Osteocyte (in vitro differentiated cells): ENCODE measurements around the gene UTP25. TPM values are rescaled to one million over a fixed set of nuclear protein-coding genes. Genes with fewer than 3 reads are reported as not detected.

Experiments
- DNase-seq: peaks from one replicate; pipeline ENCODE4 v3.0.0; 2021; ENCODE audit warnings: mixed read lengths; ENCODE audit not compliant: unreplicated experiment; ENCODE audit errors: extremely low spot score
- H3K27ac Mint-ChIP-seq: one replicate; pipeline ENCODE4 v1.8.0; 2021; ENCODE audit warnings: mild to moderate bottlenecking, mixed read lengths; ENCODE audit not compliant: unreplicated experiment
- H3K27me3 Mint-ChIP-seq: one replicate; pipeline ENCODE4 v1.8.0; 2021; ENCODE audit warnings: mixed read lengths; ENCODE audit not compliant: unreplicated experiment
- H3K36me3 Mint-ChIP-seq: one replicate; pipeline ENCODE4 v1.8.0; 2021; ENCODE audit warnings: mixed read lengths; ENCODE audit not compliant: unreplicated experiment
- H3K4me1 Mint-ChIP-seq: one replicate; pipeline ENCODE4 v1.8.0; 2021; ENCODE audit warnings: mixed read lengths; ENCODE audit not compliant: unreplicated experiment
- H3K4me3 Mint-ChIP-seq: one replicate; pipeline ENCODE4 v1.8.0; 2021; ENCODE audit warnings: mild to moderate bottlenecking, moderate library complexity, mixed read lengths; ENCODE audit not compliant: unreplicated experiment
- H3K9me3 Mint-ChIP-seq: one replicate; pipeline ENCODE4 v1.8.0; 2021; ENCODE audit warnings: mixed read lengths; ENCODE audit not compliant: unreplicated experiment
- CTCF ChIP-seq: fragments of 200-600 bp; sonication (generic); IDR thresholded peaks from 2 replicates; pipeline ENCODE4 v1.5.0; 2021; ENCODE audit warnings: antibody characterized with exemption, mild to moderate bottlenecking, moderate library complexity
- total RNA-seq: library from RNA; stranded (reverse); gene quantifications from 2 replicates; pipeline ENCODE4 v1.2.1, GENCODE V29; 2021

The UTP25 gene
- total RNA-seq, 1 donor from 2014 or later, result 7.3 TPM

DNA sequence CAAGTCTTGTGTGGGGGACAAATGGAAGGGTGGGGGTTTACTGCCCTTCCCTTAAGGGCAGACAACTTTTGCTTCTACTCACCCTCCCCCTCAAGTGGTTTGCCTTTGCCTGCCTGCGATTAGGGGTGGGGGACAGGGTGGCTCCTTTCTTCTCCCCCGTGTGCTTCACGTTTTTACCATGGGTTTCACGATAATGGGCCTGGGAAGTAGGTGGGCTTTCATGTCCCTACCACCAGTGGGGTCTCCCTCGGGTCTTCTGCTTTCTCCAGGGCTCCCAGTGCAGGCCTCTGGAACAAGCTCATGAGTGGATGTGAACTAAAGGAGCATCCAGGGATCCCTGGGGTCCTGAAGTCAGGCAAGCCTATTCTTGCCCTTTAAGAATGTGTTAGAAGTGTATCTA lies 21.6 kb downstream of the UTP25 start:
- no peak for DNase-seq
- Mint-ChIP-seq H3K9me3 (no peaks in the 10 kb centered on the region), H3K27me3 (no peaks in the 10 kb centered on the region), H3K27ac (no peak overlapping the region), H3K4me3 (no peak overlapping the region), H3K4me1 (peaks cover 8% of the 10 kb centered on the region), H3K36me3 (peaks cover 37% of the 10 kb centered on the region)
- no peak for TF ChIP-seq CTCF

- Mint-ChIP-seq H3K4me3 (no peak overlapping the region), H3K36me3 (peaks cover 33% of the 10 kb centered on the region), H3K27ac (peak overlapping the region; percentile 4), H3K9me3 (no peaks in the 10 kb centered on the region), H3K27me3 (no peaks in the 10 kb centered on the region), H3K4me1 (peaks cover 8% of the 10 kb centered on the region)
- no peak for DNase-seq
- peak; percentile 63 for TF ChIP-seq CTCF
These were observed 22.7 kb downstream of the UTP25 start for GRCh38 chr1:209850342-209850979.

DNA sequence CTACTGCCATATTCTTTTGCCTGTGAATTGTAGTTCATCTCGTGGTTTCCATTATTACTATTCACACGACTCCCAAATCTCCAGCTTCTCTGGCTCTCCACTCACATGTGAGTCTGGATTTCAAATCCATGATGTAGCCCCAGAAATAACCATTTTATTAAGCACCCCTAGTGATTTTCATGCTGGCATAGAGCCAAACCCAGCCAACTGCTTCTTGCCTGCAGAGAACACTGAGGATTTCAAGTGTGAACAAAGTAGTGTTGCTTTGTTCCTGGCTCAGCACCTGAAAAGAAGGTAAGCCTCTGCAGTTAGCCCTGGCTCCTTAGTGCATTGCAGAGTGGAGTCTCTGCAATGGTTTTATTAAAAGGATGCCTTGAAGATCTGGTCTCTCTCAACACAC lies 25.9 kb downstream of the UTP25 start:
- no peak for DNase-seq
- TF ChIP-seq CTCF, result no peak
- H3K36me3 Mint-ChIP-seq, result peaks cover 22% of the 10 kb centered on the region
- no peak overlapping the region for H3K27ac Mint-ChIP-seq
- H3K27me3 Mint-ChIP-seq, result no peaks in the 10 kb centered on the region
- H3K4me3 Mint-ChIP-seq, result no peak overlapping the region
- H3K4me1 Mint-ChIP-seq, result peaks cover 8% of the 10 kb centered on the region
- H3K9me3 Mint-ChIP-seq, result no peaks in the 10 kb centered on the region

DNA sequence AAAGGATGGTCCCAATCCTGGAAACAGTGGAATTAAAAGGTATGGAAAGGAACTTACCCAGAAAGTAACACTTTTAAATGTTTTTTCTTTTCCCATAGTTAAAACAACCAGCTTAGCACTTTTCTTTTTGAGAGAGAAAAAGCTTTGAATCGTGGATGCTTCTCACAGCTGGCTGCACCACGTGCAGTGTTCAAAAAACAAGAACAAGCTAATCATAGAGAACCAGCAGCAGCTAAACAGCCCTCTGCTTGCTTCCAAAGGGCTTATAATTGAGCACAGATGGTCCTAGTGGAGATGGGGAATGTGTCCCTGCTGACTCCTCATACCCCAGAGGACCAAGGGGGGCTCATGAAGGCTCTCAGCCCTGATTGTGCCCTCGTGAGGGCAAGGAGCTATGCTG lies 26.4 kb downstream of the UTP25 start:
- TF ChIP-seq CTCF, result no peak

GRCh38 chr1:209855006-209855405 lies 27.2 kb downstream of the UTP25 start:
- TF ChIP-seq CTCF, result no peak
- Mint-ChIP-seq H3K4me1 (peaks cover 6% of the 10 kb centered on the region), H3K27me3 (no peaks in the 10 kb centered on the region), H3K36me3 (peaks cover 20% of the 10 kb centered on the region), H3K4me3 (no peak overlapping the region), H3K27ac (no peak overlapping the region), H3K9me3 (no peaks in the 10 kb centered on the region)
- no peak for DNase-seq

More for the DNA sequence above, 26.4 kb downstream of the UTP25 start:
- no peak for DNase-seq
- Mint-ChIP-seq H3K36me3 (peaks cover 22% of the 10 kb centered on the region), H3K4me1 (peaks cover 8% of the 10 kb centered on the region), H3K27me3 (no peaks in the 10 kb centered on the region), H3K27ac (no peak overlapping the region), H3K9me3 (no peaks in the 10 kb centered on the region), H3K4me3 (no peak overlapping the region)
